HCT116 (cell line): ENCODE measurements around the gene MANBA. TPM values are rescaled to one million over a fixed set of nuclear protein-coding genes. Genes with fewer than 3 reads are reported as not detected.

Source experiments
- ATAC-seq: fragments of 200-7000 bp; cut with Tn5 transposase; 2 replicates; pipeline ENCODE4 v1.9.1; 2020; ENCODE audit warnings: mild to moderate bottlenecking, moderate library complexity
- BruUV-seq: library from RNA; stranded (reverse); fragments of 400-500 nt; replicated peaks from 2 replicates; lab custom pipeline; 2021; lab: Mats Ljungman, UMichigan
- CTCF ChIA-PET: fragments of 300-600 bp; sonication (Branson Sonifier 250); formaldehyde crosslinking; loops from one replicate; lab custom pipeline; 2021; ENCODE audit warnings: antibody characterized with exemption; lab: Charles Lee
- POLR2A ChIA-PET: fragments of 300-600, 350-600 bp; sonication (Branson Sonifier 250); formaldehyde crosslinking; loops from one replicate; lab custom pipeline; 2021; ENCODE audit warnings: antibody characterized with exemption; lab: Charles Lee
- RAD21 ChIA-PET, 2 experiments: fragments of 300-600 bp; sonication (Branson Sonifier 250); formaldehyde crosslinking; loops; one replicate each; lab custom pipeline; 2023; ENCODE audit warnings: low total read pairs in 2 of 2; ENCODE audit not compliant: uncharacterized antibody in 2 of 2, unreplicated experiment in 2 of 2, low non-redundant PET in 1 of 2; lab: Charles Lee
- DNase-seq: peaks from one replicate; pipeline ENCODE4 v3.0.0-alpha.2; 2010; ENCODE audit warnings: low read depth, low spot score
- H2AFZ ChIP-seq: fragments of 200-600 bp; shearing (Covaris generic), sonication (generic); 2 replicates; pipeline ENCODE4 v1.6.1; 2017; ENCODE audit warnings: low read depth, mixed run types, mixed read lengths, antibody characterized with exemption, low read length; ENCODE audit not compliant: poor library complexity, severe bottlenecking
- H3K27ac ChIP-seq: 2 replicates; pipeline ENCODE4 v1.5.1; 2012; ENCODE audit warnings: low read depth, low read length
- H3K27me3 ChIP-seq: fragments of 200-600 bp; sonication (generic); 2 replicates; pipeline ENCODE4 v1.6.1; 2016; ENCODE audit warnings: mixed run types, low read length, mixed read lengths; ENCODE audit not compliant: insufficient read depth
- H3K36me3 ChIP-seq, 2 experiments: fragments of 200-500 bp in 1 of 2; fragments of 200-600 bp in 1 of 2; sonication (Bioruptor generic) in 1 of 2; sonication (generic) in 1 of 2; 2 replicates each; pipeline versions ENCODE4 v1.5.1 to v1.6.1; 2014 to 2016; ENCODE audit warnings: low read length in 2 of 2, inconsistent platforms in 1 of 2, mixed read lengths in 1 of 2, mixed run types in 1 of 2; ENCODE audit not compliant: insufficient read depth in 2 of 2, control insufficient read depth in 1 of 2
- H3K4me1 ChIP-seq, 2 experiments: fragments of 200-600 bp in 1 of 2; sonication (generic) in 1 of 2; 2 replicates each; pipeline versions ENCODE4 v1.5.1 to v1.6.1; 2012 to 2017; ENCODE audit warnings: low read length in 2 of 2, inconsistent platforms in 1 of 2, mild to moderate bottlenecking in 1 of 2, mixed read lengths in 1 of 2, mixed run types in 1 of 2, moderate library complexity in 1 of 2; ENCODE audit not compliant: insufficient read depth in 2 of 2, control insufficient read depth in 1 of 2
- H3K4me2 ChIP-seq: fragments of 200-600 bp; sonication (generic); 2 replicates; pipeline ENCODE4 v1.6.1; 2017; ENCODE audit warnings: mixed run types, low read length, mixed read lengths
- H3K4me3 ChIP-seq, 2 experiments: fragments of 200-600 bp in 1 of 2; sonication (generic) in 1 of 2; replicated peaks in 1 of 2; 2 replicates each; pipeline ENCODE4 v1.5.1; 2011 to 2016; ENCODE audit warnings: low read length in 2 of 2, control low read depth in 1 of 2, low read depth in 1 of 2, mild to moderate bottlenecking in 1 of 2, mixed read lengths in 1 of 2, mixed run types in 1 of 2
- H3K79me2 ChIP-seq: fragments of 200-600 bp; sonication (generic); 2 replicates; pipeline ENCODE4 v1.6.1; 2017; ENCODE audit warnings: mild to moderate bottlenecking, mixed run types, low read length, moderate library complexity, mixed read lengths; ENCODE audit not compliant: insufficient read depth
- H3K9ac ChIP-seq: fragments of 200-600 bp; sonication (generic); 2 replicates; pipeline ENCODE4 v1.6.1; 2016; ENCODE audit warnings: low read length, mixed read lengths
- H3K9me2 ChIP-seq: fragments of 200-600 bp; sonication (generic), shearing (Covaris generic); 2 replicates; pipeline ENCODE4 v1.6.1; 2017; ENCODE audit warnings: mixed run types, mild to moderate bottlenecking, moderate library complexity; ENCODE audit not compliant: insufficient read depth
- H3K9me3 ChIP-seq, 2 experiments: fragments of 200-500 bp in 1 of 2; fragments of 200-600 bp in 1 of 2; sonication (Bioruptor generic) in 1 of 2; sonication (generic) in 1 of 2; 2 replicates each; pipeline ENCODE4 v1.6.1; 2014 to 2017; ENCODE audit warnings: low read length in 2 of 2, mixed read lengths in 2 of 2, inconsistent platforms in 1 of 2, low read depth in 1 of 2, mild to moderate bottlenecking in 1 of 2, mixed run types in 1 of 2, moderate library complexity in 1 of 2; ENCODE audit not compliant: control insufficient read depth in 1 of 2, insufficient read depth in 1 of 2
- H4K20me1 ChIP-seq: fragments of 200-600 bp; sonication (generic), shearing (Covaris generic); 2 replicates; pipeline ENCODE4 v1.6.1; 2017; ENCODE audit warnings: mixed run types, mild to moderate bottlenecking, moderate library complexity; ENCODE audit not compliant: insufficient read depth
- ATF3 ChIP-seq: IDR thresholded peaks from 2 replicates; pipeline ENCODE4 v1.6.1; 2012
- CEBPB ChIP-seq: IDR thresholded peaks from 2 replicates; pipeline ENCODE4 v1.6.1; 2012; ENCODE audit warnings: low read depth
- EGR1 ChIP-seq: IDR thresholded peaks from 2 replicates; pipeline ENCODE4 v1.6.1; 2012; ENCODE audit warnings: low read depth
- EZH2 ChIP-seq: fragments of 200-600 bp; sonication (generic); IDR thresholded peaks from 2 replicates; pipeline ENCODE4 v1.6.1; 2017; ENCODE audit warnings: antibody characterized with exemption, mixed run types
- EZH2phosphoT487 ChIP-seq: fragments of 200-600 bp; IDR thresholded peaks from 2 replicates; pipeline ENCODE4 v1.6.1; 2018; ENCODE audit warnings: antibody characterized with exemption, borderline replicate concordance
- FOSL1 ChIP-seq: IDR thresholded peaks from 2 replicates; pipeline ENCODE4 v1.6.1; 2012; ENCODE audit warnings: low read depth
- JUND ChIP-seq: IDR thresholded peaks from 2 replicates; pipeline ENCODE4 v1.6.1; 2012
- RAD21 ChIP-seq: IDR thresholded peaks from 2 replicates; pipeline ENCODE4 v1.6.1; 2012; ENCODE audit warnings: low read depth, mild to moderate bottlenecking
- REST ChIP-seq: IDR thresholded peaks from 2 replicates; pipeline ENCODE4 v1.6.1; 2012; ENCODE audit warnings: low read depth
- SP1 ChIP-seq: IDR thresholded peaks from 2 replicates; pipeline ENCODE4 v1.6.1; 2012; ENCODE audit warnings: low read depth
- TCF7L2 ChIP-seq: IDR thresholded peaks from 2 replicates; pipeline ENCODE4 v1.7.0; 2011; ENCODE audit warnings: borderline replicate concordance, inconsistent platforms; ENCODE audit not compliant: insufficient read depth, insufficient read length; ENCODE audit errors: extremely low read depth
- ZFX ChIP-seq: fragments of 450-650 bp; IDR thresholded peaks from 2 replicates; pipeline ENCODE4 v1.6.1; 2017
- intact Hi-C: fragments of 100-400 bp; cut with micrococcal nuclease; formaldehyde crosslinking; loops from 2 replicates; pipeline ENCODE4 v1.10.0; 2022
- total RNA-seq: library from RNA; stranded (reverse); gene quantifications from one replicate; pipeline ENCODE4 v1.2.1, GENCODE V29; 2021; ENCODE audit not compliant: unreplicated experiment

MANBA gene
- total RNA-seq, 1 experiment from 2014 or later = 21.3 TPM

- Histone ChIP-seq H3K27me3 (no peaks in the 10 kb centered on the region), H3K79me2 (no peaks in the 10 kb centered on the region)
- CTCF ChIA-PET = interaction anchor here (0.7 kb wide), 1 partner anchor 154 kb away, joined by 3 read pairs; no protein-coding TSS in a partner anchor
- intact Hi-C loops = no loop called here
- TF ChIP-seq SP1 (no peak), EZH2phosphoT487 (no peak), EGR1 (no peak), FOSL1 (no peak), ZFX (no peak), REST (no peak), EZH2 (no peak), RAD21 (no peak), ATF3 (no peak), CEBPB (no peak), TCF7L2 (no peak), JUND (no peak)
- TF ChIP-seq, all 23 proteins: peak for 0
- Histone ChIP-seq H3K4me3 (no peak overlapping the region), H4K20me1 (no peaks in the 10 kb centered on the region), H3K4me1 (peaks cover 16 to 26% of the 10 kb centered on the region in 2 experiments), H3K9me2 (no peaks in the 10 kb centered on the region), H2AFZ (no peak overlapping the region), H3K9me3 (no peaks in the 10 kb centered on the region), H3K36me3 (peaks cover 5 to 10% of the 10 kb centered on the region in 2 experiments; a peak in 2 of 4 replicates), H3K27ac (no peak overlapping the region), H3K9ac (no peak overlapping the region), H3K4me2 (no peak overlapping the region)
- no peak for ATAC-seq
- ChIA-PET POLR2A (no interaction called here), RAD21 (no interaction called here)
- DNase-seq = no peak
- BruUV-seq = no TSS peak
Measured at GRCh38 chr4:102616636-102617035, 144.1 kb downstream of the MANBA start.
